GM21576 (cell line): ENCODE results near the gene MADD.

Experiments used
- ATAC-seq: cut with Tn5 transposase; IDR thresholded peaks from one replicate; pipeline ENCODE4 v1.9.1; 2021; ENCODE audit warnings: mild to moderate bottlenecking, moderate library complexity; ENCODE audit not compliant: unreplicated experiment

Gene MADD

GRCh38 chr11:47336595-47336994 is 66.7 kb downstream of the MADD start:
- ATAC-seq, result no peak

DNA sequence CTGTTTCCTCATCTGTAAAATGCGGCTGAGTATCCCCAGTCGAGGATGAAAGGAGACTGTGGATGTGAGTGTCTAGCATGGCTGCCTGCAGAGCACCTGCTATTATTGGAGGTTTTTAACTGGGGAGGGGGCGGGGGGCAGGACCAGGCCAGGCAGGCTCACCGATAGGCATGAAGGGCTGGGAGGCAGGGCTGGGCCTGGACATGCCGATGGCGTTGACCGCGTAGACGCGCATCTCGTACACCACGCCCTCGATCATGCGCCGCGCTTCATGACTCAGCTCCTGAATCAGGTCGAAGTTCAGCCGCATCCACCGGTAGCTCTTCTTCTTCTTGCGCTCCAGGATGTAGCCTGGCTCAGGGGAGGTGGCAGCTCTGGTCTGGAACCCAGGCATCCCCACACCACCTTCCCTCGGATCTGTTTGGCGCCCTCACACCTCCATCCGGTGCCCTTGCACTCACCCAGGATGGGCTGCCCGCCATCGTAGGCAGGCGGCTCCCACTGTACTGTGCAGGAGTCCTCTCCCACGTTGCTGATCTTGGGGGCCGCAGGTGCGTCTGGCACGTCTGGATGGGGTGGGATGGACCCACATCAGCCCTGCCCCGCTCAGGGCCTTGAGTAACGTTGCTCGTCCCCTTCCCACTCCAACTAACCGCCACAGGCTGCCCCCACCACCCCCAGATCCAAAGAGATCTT is 67.4 kb downstream of the MADD start:
- ATAC-seq, result no peak

DNA sequence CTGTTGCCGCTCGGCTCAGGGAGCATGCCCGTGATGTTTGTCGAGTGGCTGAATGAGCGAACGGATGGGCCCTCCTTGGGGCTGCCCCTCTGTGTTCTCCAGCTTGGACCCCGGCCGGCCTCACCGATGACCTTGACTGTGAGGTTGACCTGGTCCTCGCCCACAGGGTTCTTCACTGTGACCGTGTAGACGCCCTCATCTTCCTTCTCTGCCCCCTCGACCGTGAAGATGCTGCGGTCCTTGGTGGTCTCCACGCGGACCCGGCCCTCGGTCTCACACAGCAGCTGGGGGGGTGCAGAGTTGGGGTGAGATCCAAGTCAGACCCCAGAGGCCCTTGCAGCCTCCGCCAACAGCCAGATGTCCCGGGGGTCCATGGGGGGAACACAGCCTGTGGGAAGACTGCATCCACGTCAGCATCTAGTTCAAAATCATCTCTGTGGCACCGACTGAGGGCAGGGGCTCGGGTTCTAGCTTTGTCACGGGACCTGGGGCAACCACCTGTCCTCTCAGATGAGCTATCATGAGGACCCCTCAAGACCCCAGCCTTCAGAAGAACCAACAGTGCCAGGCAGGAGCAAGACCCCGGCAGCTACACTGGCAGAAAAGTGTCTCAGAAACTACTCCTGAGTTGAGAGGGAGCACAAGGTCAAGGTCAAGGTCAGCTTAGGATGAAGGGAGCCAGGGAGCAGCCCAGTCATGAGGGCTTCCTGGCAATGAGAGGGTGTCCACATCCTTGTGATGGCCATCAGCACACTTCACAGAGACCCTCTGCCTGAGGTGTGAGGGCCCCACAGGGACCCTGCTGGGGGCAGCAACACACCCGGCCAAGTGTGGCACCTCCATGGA is 68.7 kb downstream of the MADD start:
- no peak for ATAC-seq

GRCh38 chr11:47340010-47340409 is 70.1 kb downstream of the MADD start:
- ATAC-seq, result no peak

DNA sequence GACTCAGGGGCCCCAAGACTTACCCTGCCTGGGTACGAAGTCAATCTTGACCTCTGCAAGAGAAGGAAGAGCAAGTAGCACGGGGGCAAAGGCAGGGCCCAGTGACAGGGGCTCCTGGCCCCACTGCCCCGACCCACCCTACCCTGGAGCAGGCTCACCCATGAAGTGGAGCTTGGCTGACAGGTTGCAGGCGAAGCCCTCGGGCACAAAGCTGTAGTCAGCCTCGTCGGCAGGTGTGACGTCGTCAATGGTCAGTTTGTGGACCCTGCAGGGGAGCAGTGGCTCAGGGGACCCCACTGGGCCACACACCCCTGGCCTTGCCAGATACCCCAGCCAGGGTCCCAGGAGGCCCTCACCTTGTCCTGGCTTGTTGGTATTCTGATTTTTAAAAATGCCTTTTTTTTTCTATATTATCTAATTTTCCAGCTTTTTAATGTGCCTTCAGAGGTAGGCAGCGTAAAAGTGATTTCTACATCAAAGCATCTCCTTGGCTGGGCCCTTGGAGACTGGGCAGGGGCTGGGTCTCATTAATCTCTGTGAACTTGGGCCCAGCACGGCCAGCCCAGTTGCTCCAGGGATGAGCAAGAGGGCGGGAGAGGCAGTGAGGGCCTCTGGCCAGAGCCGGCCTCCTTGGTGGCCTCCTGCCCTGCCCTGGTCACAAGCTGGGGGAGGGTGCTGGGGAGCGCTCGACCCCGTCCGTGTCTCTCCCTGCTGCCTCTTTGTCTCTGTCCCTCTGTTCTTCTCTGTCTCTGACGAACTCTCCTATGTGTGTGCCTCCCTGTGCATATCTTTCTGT is 71.2 kb downstream of the MADD start:
- ATAC-seq, result no peak

DNA sequence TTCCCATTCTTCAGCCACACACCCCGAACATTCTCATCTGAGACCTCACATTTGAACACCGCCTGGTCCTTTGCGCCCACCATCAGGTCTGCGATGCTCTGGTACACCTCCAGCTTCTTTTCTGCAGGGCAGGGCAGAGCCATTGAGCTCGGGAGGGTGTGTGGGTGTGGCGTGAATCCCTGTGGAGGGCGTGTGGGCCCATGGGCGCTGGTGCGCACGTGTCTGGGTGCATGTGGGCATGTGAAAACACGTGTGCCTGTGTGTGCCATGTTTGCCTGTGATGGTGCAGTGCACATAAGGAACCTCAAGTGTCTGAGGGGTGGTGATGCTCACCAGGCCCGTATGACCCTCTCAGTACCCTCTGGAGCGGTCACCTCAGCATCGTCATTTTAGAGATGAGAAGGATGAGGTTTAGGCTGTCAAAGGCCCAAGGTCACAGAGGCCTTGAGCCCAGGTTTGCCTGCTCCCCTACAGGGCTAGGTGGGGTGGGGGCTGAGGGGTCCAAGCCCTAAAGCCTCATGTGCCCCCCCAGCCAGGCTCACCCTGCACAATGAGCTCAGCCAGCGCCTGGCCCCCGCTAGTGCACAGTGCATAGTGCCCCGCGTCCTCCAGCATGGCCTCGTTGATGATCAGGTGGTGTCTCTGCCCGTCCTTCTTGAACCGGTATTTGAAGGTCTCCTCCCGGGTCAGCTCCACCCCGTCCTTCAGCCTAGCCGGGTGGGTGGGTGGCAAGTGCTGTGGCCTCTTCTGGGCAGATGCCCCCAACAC is 72.3 kb downstream of the MADD start:
- ATAC-seq, result no peak

- no peak for ATAC-seq
Observed at GRCh38 chr11:47342854-47343253, 72.9 kb downstream of the MADD start.

DNA sequence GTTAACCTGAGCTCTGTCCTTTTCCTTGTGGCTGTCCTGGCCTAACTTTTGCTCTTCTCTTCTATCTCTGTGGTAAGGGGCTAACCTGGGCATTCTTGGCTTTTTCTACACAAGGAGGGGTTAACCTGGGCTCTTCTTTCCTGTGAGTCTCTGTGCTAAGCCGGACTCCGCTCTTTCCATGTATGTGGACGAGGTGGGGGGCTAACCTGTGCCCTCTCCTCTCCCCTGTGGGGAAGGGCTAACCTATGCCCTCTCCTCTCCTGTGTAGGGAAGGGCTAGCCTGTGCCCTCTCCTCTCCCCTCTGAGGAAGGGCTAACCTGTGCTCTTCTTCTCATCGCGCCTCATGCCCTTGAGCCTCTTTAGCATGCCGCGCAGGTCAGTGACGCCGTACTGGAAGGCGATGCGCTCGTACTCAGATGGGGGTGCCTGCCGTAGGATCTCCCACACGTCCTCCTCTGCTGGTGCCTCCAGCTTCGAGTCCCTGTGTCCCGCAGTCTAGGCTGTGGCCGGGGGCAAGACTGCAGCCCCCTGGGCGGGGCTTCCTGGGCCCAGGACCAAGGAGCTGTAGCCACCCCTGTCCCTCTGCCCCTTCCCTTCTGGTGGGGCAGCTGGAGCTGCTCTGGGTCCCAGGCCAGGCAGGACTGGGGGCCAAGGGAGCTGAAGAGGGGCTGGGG is 76.1 kb downstream of the MADD start:
- ATAC-seq, result no peak

DNA sequence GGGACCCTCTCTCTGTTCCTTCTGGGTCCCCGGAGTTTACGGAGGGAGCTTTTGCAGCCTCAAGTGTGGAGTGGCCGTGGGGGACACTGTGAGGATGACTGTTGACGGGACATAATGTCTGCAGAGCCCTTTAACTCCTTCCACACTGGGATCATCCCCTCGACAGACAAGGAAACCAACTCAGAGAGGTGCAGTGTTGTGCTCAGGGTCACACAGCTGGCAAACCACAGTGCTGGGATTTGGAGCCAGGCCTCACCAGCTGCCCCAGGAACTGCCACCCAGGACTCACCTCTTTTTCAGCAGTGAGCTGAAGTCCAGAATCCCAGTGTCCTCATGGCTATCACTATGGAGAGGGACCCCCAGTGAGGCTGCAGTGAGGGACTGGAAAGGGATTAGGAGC is 77.2 kb downstream of the MADD start:
- ATAC-seq, result no peak

DNA sequence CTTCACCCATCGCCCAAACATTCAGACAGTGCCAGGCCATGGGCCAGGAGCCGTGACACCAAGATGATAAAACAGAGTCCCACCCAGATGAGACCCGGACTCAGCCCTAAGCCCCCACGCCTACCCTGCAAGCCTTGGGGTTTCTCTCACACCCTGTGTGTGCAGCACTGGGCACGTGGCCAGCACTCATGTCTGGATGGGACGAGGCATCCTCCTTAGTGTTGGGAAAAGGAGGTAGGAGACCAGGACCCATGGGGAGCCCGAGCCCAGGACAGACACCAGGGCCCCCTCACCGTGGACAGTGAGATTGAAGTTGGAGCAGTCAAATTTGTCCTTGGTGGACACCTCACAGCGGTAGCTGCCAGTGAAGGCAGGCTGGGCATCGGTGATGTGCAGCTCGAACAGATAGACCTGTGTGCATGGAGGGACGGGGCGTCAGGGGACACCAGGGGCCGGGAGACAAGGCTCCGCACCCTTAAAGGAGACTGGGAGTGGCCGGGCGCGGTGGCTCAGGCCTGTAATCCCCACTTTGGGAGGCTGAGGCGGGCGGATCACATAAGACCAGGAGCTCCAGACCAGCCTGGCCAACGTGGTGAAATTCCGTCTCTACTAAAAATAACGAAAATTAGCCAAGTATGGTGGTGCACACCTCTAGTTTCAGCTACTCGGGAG is 78.3 kb downstream of the MADD start:
- ATAC-seq, result no peak

DNA sequence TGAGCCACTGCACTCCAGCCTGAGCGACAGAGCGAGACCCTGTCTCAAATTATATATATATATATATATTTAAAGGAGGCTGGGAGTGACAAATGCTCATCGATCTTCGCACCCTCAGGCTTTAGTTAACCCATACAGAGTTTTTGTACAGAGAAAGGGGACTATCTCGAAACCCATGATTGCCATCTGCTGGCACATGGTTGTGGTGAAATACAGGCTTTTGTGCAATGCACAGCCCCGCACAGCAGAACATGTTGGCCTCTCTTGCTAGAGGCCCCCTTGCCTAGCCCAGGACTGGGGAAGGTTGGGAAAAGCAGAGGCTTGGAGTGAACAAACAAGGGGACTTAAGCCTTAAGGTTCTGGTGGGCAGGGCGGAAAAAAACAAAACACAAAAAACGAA is 78.9 kb downstream of the MADD start:
- no peak for ATAC-seq

DNA sequence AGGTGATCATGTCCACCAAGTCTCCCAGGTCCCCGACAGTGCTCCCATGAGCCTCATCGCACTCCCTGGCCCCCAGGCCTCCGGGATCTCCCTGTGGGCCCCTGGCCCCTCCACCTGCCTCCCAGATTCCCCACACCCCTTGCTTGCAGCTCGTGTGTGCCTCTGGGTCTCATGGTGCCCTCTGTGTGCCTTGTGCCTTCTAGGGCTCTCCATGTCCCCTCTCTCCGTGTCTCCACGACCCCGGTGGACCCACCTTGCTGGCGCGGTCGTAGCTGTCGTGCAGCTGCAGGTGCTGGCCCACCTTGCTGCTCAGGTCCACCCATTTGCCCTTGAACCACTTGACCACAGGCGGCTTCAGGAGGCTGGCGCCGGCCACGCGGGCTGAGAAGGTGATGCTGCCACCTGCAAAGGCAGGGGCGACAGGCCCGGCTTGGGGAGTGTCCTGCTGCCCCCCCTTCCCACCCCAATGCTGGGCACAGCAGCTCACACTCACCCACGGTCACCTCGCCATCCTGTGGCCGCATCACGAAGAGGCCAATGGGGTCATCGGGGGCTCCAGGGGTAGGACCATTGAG is 79.7 kb downstream of the MADD start:
- ATAC-seq, result no peak

DNA sequence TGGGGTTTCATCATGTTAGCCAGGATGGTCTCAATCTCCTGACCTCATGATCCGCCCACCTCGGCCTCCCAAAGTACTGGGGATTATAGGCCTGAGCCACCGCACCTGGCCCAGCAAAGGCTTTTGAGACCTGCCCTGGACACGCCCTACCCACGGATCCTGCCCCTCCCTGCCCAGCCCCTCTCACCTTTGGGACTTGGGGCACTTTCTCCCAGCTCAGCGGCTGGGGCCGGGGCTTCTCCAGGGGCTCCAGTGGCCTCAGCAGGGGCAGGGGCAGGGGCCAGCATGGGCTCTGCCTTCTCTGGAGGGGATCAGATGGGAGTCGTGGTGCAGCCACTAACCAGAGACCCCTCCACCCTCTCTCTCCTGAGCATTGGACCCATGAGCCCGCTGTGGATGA is 80.4 kb downstream of the MADD start:
- no peak for ATAC-seq

GRCh38 chr11:47351156-47352126 is 81.5 kb downstream of the MADD start:
- ATAC-seq, result no peak

DNA sequence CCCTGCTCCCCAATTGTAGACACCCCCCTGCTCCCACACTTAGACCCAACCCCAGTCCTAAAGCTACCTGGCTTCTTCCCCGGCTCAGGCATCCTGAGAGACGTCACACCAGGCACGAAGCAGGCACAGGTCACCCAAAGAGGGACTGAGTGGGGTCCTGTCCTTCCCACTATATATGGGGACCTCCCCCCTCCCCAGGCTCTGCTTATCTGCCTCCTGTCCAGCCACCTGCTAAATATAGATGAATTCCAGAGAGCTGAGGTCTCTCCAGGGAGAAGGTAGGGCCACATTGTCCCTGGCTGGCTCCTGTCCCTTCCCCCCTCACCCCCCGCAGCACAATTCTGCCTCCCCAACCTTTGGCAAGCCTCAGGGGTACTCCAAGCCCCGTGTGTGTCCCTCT is 82.6 kb downstream of the MADD start, which contains the start of gene MYBPC3:
TSS of gene MYBPC3 (minus strand) at position 147 of the 400 bp plus-strand sequence. CDS start at position 92, 55 bp downstream.
- ATAC-seq, result no peak

DNA sequence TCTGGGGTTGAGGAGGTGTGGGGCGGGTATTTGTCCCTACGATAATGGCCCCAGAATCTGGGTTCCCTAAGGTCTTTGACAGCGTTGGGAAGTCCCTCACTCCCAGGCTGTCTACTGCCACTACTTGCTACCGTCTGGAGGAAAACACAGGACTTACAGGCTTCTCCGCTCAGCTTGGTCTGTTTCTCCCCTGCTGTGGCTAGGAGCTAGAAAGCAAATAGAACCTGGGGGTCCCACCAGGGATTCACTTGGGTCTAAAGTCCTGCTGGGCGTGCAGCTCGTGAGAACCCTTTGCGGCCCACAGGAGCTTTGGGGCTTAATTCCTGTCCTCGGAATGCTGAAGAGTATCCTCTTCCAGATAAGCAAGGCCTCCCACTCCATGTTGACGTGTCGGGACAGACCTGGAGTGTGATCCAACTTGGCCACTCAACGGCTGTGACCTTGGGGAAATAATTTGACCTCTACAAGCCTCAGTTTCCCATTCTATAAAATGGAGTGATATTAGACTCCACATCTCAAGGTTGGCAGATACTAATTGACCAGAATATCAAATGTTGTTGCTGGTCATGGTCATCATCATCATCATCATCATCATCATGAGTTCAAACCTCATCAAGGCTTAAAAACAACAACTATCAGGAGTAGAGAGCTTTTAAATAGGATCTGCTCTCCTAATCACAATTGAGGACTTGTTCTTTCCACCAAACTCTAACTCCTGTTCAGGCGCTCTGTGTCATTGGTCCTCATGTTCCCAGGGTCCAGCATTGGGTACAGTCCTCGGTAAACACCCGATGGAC is 84.2 kb downstream of the MADD start:
- no peak for ATAC-seq

- ATAC-seq, result no peak
Observed at GRCh38 chr11:47354913-47355282, 85.0 kb downstream of the MADD start.
